GM19043 (cell line): ENCODE measurements around the gene NDST1.

Source experiments
- ATAC-seq: cut with Tn5 transposase; IDR thresholded peaks from one replicate; pipeline ENCODE4 v1.9.1; 2021; ENCODE audit warnings: low read depth; ENCODE audit not compliant: unreplicated experiment

The NDST1 gene

DNA sequence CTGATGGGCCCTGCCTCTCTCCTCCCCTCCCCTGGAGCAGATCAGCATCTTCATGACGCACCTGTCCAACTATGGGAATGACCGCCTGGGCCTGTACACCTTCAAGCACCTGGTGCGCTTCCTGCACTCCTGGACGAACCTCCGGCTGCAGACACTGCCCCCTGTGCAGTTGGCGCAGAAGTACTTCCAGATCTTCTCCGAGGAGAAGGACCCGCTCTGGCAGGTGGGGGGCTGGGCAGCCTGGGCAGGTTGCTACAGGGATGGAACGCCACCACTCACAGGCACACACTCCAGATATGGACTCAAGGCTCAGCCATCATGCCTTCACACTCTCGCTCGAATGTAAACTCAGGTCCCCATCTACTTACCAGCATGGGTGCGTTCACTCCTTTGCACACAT, 32.1 kb downstream of the NDST1 start:
- ATAC-seq = no peak

DNA sequence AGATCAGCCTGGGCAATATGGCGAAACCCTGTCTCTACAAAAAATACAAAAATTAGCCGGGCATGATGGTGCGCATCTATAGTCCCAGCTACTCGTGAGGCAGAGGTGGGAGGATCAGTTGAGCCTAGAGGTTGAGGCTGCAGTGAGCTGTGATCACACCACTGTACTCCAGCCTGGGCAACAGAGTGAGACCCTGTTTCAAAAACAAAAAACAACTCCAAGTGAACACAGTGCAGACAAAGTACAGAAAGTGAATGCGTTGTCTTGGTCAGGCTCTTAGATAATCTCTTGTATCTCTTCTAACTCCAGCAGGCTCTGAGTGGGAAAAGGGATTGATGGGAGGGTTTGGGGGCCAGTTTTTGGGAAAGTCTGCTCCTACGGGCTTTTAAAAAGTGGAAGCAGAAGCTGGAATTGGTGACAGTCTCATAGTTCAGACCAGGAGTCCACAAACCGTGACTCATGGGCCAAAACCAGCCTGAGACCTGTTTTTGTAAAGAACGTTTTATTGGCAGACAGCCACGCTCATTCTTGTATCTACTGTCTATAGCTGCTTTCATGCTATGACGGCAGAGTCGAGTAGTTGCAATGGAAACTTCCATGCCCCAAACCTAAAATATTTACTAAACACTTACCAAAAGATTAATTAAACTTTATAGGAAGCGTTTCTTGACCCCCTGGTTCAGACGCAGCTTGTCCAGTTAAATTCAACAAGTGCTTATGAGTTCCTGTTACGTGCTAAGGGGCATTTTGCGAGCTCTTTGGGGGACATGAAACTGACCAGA, 32.9 kb downstream of the NDST1 start:
- ATAC-seq = no peak

DNA sequence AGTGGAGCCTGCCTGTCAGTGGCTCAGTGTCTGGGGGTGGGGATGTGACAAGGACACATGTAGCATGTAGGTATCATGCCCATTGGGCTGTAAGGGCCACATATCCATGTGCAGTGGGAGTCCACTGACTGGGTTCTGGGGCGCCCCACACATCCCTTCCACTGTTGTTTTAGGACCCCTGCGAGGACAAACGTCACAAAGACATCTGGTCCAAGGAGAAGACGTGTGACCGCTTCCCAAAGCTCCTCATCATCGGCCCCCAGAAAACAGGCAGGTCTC, 33.4 kb downstream of the NDST1 start:
- no peak for ATAC-seq

DNA sequence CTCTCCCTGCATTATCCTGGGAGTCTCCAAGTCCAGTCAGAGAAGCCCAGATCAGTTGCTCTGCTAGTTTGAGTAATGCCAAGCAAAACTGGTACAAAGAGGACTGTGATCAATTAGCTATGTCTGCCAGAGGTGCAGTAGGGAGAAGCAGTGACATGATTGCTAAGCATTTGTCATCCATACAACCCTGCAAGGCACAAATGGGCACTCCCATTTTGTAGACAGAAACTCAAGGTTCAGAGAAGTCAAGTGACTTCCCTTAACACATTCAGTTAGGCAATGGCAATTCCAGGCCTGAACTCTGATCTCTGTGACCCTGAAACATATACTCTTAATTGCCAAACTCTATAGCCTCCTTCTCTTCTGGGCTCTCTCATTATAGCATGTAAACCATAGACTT, 34.0 kb downstream of the NDST1 start:
- no peak for ATAC-seq

DNA sequence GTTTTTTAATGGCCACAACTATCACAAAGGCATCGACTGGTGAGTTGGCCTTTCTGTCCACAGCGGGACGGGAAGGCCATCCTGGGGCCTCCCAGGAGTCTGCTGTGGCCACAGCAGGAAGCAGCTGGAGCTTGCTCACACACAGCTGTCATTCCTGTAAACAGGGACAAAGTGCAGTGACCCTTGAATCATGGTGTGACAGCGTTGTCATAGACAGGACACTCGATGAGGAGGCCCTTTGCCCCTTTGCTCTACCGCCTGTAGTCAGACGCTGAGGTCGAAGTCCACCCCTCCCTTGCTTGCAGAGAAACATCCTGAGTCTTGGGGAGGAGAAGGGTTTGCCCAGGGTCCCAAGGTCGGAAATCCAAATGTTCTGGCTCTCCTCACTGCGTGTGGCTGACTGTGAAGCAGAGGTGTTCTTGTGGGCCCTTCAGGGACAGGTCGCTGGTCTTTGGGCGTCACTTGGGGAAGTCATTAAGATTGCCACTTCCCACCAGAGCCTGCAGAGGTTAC, 35.1 kb downstream of the NDST1 start:
- ATAC-seq = no peak

DNA sequence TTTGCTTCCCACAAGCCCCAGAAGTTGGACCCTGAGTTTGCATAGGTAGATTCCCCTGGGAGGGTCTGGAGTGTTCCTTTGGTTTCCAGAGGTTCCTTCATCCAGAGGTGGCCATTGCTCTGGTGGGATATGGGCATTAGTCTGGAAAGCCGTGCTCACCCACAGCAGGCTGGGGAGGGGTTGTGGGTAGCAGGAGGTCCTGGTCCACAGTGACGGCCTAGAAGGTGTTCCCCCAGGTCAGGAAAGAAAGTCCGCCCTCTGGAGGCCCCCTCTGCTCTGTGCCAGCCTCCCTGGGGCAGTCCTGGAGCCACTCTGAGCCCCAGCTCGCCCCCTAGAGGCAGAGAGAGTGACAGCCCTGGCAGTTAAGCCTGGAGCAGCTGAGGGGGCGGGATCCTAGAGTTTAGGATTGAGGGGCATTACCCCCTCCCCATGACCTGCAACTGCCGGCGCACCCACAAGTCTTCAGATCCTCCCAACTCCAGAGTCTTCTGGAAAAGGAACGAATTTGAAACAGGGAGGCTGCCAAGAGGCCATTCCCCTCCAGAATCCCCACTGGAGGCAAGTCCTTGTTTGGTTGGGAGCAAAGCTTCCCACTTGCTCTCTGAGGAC, 36.8 kb downstream of the NDST1 start:
- ATAC-seq = peak; percentile 88

DNA sequence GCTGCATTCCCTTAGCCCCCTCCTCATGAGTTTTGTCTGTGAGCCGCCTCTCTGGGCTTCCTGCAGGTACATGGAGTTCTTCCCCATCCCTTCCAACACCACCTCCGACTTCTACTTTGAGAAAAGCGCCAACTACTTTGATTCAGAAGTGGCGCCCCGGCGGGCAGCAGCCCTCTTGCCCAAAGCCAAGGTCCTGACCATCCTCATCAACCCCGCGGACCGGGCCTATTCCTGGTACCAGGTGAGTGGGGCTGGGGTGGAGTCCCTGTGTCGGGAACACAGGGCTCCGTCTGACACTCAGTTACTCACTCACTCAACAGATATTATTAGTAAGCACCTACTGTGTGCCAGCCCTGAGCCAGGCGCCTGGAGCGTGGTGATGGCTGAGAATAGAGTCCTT, 37.3 kb downstream of the NDST1 start:
- no peak for ATAC-seq

DNA sequence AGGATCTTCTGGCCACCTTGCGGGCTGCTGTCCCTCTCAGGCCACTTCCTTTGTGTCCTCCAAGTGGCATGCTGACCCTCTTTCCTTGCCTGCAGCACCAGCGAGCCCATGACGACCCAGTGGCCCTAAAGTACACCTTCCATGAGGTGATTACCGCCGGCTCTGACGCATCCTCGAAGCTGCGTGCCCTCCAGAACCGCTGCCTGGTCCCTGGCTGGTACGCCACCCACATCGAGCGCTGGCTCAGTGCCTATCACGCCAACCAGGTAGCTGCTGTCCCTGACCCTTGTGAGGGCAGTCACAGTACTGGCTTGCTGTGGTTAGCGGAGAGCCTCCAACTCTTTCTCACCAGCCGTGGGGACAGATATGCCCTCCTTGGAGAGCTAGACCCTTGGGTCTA, 40.2 kb downstream of the NDST1 start:
- no peak for ATAC-seq

DNA sequence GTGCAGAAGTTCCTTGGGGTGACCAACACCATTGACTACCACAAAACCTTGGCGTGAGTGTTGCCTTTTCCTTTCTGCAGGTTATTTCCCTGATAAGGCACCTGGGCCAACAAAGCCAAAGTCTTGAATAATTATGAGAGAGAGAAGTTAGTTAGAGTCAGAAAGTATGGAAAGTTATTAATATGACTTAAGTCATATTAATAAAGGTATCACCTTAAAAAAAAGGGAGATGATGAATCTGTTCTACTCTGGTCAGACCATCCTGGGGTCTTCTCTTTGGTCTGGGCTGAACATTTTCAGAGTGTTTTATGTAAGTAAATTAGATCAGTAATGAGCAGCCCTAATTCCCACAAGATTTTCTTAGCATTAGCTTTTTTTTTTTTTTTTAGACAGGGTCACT, 41.8 kb downstream of the NDST1 start:
- ATAC-seq = no peak

DNA sequence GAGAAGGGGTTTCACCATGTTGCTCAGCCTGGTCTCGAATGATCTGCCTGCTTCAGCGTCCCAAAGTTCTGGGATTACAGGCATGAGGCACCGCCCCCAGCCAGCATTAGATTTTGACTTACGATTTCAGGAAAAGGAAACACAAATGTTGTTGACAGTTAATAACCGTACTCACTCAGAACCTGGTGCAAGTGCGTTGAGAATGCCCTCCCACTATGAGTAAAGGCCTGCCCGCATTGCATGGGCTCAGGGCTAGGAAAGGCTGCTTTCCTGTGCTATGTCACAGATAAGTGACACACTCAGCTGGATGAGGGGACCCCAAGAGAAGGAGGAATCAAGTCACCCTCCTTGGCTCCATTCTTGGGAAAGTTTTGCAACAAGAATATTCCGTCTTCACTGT, 42.4 kb downstream of the NDST1 start:
- ATAC-seq = no peak

DNA sequence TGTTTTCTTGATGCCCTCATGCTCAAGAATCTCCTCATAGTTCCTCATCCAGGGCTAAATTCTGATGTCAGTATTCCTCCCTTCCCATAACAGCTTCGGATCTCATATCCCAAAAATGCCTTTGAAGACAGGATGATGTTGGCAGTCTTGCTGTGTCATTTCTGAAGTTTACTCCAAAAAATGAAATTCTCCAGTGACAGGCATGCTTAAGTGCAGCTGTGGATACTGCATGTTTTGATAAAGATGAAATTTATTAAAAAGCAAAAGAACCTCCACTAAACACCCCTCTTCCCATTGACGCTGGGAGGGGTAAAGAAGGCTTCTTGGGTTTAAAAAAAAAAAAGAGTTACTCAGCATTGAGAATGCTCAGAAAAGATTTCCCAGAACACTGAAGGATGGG, 43.1 kb downstream of the NDST1 start:
- ATAC-seq = no peak

DNA sequence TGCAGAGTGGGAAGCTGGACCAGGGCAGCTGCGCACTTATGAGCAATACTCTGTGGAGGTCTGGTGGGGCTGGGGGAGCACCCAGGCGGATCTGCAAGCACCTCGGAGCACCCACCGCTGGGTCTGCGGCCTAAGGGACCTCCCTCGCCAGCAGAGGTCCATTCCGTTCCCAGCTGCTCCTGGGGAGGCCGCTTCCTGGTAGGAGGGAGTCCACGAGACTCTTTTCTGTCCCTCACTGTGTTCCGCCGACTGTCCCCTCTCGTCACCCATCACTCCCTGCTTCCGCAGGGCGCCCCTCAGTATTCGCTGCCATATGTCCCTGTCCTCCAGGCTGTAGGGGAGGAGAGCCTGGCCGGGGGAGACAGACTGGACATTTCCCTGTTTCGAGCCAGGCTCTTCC, 45.5 kb downstream of the NDST1 start:
- ATAC-seq = no peak

DNA sequence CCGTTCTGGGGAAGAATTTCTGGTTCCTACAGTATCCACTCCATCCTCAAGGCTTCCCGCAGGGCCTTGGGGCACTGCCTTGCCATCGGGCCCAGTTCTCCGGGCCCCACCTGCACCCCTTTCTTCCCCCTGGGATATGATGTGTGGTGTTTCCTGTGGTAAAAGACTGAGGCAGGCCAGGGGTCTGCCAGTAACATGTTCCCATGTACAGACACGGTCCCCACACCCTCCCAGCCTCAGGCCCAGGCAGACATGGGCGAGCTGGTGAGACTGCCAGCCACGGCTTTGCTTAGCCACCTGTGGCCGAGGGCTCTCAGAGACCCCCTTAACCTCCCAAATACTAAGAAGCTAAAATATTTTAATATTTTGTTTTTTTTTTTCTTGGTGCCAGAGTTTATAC, 46.0 kb downstream of the NDST1 start:
- no peak for ATAC-seq

DNA sequence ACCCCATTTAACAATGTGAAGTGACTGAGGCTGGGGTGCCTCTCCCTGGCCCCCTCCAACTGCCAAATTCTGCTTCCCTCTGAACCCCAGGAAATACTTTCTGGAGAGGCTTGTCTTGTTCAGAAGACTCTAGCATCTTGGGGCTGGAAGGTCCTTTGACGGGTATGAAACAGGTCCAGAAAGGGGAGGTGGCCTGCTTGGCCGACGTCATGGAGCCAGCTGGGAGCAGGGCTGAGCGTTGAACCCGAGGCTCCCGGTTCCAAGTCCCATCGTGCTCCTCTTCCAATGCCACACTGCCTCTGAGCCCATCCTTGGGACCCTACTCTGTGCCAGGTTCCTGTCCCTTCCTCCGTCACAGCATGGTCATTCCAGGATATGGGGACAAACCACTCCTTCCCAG, 46.9 kb downstream of the NDST1 start:
- ATAC-seq = no peak

DNA sequence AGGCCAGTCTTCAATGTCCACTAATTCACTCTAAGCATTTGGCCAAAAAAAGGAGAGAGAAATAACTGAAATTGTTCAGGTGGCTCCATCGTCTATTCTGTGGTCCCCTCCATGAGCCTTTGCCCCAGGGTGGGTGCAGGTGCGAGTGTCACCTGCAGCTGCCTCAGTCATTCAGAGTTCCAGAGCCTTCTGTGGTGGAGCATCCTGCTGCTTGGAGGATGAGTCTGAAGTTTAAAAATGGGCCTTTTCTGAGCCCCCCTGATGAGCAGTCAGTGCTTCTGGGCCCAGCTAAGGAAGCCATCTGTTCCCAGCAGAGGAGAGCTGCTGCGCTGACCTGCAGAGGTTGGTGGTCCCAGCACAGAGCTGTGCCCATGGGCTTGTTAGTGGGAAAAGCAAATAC, 48.2 kb downstream of the NDST1 start:
- no peak for ATAC-seq

DNA sequence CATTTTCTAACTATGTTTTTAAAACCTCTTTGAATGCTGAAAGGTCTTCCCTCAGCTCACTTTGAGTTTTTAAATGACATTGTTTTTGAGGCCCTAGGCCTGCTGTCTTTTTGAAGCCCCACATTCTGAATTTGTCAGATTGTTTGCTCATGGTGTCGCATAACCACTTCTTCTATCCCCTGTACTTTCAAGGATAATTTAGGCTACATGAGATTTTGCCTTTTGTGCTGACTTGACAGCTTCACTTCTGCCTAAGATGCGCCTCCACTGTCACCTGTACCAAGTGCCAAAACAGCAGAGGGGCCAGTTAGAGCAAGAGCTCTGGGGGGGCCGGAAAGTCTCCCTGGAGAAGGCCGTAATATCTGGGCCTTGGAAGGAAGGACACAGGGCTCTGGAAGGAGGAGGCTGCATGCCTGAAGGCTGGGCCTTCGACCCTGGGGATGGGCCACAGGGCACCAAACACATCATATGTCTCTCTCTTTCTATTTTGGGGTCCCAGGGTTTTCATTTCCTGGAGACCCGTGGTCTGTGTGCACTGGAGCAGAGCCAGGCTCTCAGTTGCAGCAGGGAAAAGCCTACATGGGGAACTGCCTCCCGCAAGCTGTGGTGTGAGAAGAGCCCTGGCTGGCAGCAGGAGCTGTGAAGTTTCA, 49.1 kb downstream of the NDST1 start:
- ATAC-seq = no peak

DNA sequence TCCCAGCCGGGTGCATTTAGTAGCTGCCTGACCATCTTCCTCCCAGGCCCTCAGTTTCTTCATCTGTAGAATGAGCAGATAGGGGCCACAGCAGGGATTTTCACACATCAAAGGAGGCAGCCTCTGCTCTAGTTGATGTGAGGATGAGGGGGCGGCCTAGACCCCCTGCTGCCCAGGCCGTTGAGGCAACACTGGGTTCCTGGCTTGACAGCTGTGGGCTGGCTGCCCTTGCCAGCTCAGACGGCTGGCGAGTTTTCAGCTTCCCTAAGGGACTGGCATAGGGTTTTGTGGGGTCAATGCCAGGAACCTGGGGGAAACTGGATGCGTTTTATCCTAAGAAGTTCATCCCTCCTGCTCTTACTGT, 49.6 kb downstream of the NDST1 start:
- no peak for ATAC-seq

DNA sequence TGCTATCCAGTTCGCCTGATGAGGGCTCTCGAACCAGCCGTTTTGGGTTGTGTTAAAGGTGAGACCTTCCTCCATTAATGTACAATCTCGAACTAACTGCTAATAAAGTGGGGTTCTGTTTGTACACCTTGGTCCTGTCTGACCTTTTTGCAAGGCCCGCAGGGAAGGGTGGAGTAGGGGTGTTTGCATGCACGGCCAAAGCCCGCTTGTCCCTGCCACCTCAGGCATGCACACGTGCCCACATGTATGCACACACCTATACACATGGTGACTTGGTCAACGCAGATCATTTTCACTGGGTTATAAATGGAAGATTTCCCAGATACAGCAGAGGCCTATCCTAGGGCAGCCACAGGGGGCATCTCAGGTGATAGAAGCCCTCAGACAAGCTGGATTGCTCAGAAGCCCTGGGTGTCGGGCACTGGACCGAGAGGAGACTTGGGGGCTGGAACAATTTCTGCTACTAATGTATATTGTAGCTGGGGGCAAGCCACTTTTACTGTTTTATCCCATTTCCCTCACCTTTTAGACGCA, 50.2 kb downstream of the NDST1 start:
- ATAC-seq = no peak

DNA sequence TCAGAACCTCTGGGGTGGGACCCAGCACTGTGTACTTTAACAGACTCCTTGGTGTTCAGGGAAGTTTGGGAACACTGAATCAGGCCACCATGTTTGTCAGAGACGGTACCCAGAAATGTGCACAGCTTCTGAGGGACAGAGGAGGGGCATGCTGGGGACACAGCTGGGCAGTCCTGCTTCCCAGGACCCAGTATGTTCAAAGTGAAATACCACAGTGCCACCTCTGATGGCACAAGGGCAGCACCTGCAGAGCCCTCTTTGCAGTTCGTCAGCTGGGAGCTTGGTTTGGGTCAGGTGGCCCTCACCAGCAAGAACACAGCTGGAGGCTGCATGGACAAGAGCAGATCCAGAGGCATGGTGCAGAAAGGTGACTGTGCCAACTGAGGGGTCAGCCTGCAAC, 51.2 kb downstream of the NDST1 start:
- ATAC-seq = no peak

DNA sequence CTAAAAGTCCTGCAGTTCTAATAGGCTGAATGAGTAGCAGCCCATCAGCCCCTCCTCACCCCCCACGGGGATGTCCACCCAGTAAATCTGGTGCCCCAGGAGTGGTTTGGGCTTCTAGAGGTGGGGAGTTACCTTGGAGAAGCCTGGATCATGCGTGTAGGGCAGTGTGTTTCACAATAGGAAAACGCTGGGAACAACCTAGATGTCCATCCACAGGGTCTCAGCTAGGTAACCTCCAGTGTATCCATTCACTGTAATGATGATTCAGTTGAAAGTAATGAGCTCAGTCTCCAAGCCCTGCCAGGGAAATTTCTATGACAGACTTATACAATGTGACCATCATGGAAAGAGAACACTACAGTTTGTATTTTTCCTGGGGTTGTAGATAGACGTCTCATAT, 51.8 kb downstream of the NDST1 start:
- ATAC-seq = no peak

DNA sequence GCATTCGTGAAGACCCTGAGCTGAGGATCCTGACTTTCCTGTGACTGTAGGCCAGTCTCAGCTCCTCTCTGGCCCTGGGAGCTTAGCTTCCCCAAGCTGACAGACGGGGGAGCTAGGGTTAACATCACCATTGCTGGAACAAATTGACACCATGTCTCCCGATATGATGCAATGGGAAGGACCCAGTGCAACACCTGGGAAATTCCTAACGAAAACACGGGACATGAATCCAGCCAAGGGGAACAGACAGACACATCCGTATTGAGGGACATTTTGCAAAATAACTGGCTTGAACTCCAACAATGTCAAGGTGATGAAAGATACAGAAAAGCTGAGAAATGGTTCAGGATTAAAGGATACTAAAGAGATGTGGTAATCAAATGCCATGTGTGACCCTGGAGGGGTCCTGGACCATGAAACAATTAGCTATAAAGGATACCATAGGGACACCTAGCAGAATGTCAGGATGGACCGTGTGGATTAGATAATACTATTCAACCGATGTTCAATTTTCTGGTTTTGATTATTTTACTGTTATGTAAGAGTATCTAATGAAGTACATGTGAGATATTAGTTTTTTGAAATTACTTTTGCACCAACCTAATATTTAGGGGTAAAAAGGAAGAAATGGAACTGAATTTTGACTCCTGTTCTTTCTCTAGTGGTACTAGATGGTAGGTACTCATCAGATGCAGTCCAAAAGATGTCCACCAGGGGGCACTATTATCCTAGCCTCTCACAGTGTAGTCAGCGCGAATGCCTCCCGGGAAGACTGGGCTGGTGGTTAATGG, 52.7 kb downstream of the NDST1 start:
- ATAC-seq = peak; percentile 72
